Peyer's patch (tissue), 4 donors: Measurements from ENCODE around the gene CNTN4.

ENCODE experiments used
- POLR2A ChIP-seq, 2 donors: fragments of 450-650 bp; IDR thresholded peaks; one replicate each; pipeline ENCODE4 v1.5.1; 2017; ENCODE audit warnings: antibody characterized with exemption in 2 of 2, mild to moderate bottlenecking in 2 of 2, moderate library complexity in 2 of 2
- TF ChIP-seq, protein P1 (sequence below), 6 experiments: fragments of 450-650 bp in 4 of 6; fragments of 200-600 bp in 2 of 6; sonication (generic) in 1 of 6; IDR thresholded peaks; one replicate each; pipeline ENCODE4 v1.5.1; 2017 to 2019; ENCODE audit warnings: antibody characterized with exemption in 6 of 6, mild to moderate bottlenecking in 3 of 6, moderate library complexity in 1 of 6

DNA sequence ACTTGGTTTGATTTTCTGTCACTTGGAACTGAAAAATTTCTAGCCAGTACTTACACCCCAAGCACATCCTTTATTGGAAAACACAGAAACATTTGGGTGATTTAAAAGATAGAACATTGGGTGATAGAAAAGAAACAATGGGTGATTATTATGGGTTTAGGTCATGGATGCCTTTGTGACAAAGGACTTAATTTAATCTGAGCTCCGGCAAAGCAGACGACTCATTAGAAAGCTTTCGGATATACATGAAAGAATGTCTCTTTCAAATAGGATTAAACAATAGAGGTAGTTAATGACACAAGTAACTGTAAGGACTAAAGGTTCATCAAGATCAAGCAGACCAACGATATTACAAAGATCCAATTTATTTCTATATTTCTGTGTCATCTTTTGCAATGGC lies 37.3 kb upstream of the CNTN4 start:
- TF ChIP-seq POLR2A (IDR thresholded peaks at IDR 0.05): no peak
- TF ChIP-seq, protein P1, sequence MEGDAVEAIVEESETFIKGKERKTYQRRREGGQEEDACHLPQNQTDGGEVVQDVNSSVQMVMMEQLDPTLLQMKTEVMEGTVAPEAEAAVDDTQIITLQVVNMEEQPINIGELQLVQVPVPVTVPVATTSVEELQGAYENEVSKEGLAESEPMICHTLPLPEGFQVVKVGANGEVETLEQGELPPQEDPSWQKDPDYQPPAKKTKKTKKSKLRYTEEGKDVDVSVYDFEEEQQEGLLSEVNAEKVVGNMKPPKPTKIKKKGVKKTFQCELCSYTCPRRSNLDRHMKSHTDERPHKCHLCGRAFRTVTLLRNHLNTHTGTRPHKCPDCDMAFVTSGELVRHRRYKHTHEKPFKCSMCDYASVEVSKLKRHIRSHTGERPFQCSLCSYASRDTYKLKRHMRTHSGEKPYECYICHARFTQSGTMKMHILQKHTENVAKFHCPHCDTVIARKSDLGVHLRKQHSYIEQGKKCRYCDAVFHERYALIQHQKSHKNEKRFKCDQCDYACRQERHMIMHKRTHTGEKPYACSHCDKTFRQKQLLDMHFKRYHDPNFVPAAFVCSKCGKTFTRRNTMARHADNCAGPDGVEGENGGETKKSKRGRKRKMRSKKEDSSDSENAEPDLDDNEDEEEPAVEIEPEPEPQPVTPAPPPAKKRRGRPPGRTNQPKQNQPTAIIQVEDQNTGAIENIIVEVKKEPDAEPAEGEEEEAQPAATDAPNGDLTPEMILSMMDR (IDR thresholded peaks at IDR 0.05): no peak
